Lung (tissue), 12 donors: Measurements from ENCODE around the gene LCA5L. TPM values are rescaled to one million over a fixed set of nuclear protein-coding genes. Genes with fewer than 3 reads are reported as not detected.

Experiments used
- ATAC-seq: fragments of 200-7000 bp; cut with Tn5 transposase; one replicate; pipeline ENCODE4 v1.9.1; 2020; ENCODE audit warnings: moderate number of reproducible peaks; ENCODE audit not compliant: insufficient read depth, low FRiP score
- DNase-seq, 3 donors: peaks; one replicate each; pipeline ENCODE4 v3.0.0-alpha.2; 2013 to 2017
- H3K27ac ChIP-seq, 2 donors: one replicate each; pipeline ENCODE4 v1.5.1; 2013; ENCODE audit warnings: mild to moderate bottlenecking in 2 of 2, moderate library complexity in 2 of 2, control low read depth in 1 of 2, inconsistent platforms in 1 of 2, low read depth in 1 of 2, low read length in 1 of 2
- H3K27me3 ChIP-seq, 3 donors: one replicate each; pipeline ENCODE4 v1.5.1; 2013; ENCODE audit warnings: low read length in 2 of 3; ENCODE audit not compliant: control insufficient read depth in 3 of 3, insufficient read depth in 3 of 3
- H3K36me3 ChIP-seq, 4 donors: one replicate each; pipeline ENCODE4 v1.5.1; 2013; ENCODE audit warnings: low read length in 4 of 4, mild to moderate bottlenecking in 1 of 4, moderate library complexity in 1 of 4; ENCODE audit not compliant: control insufficient read depth in 4 of 4, insufficient read depth in 4 of 4
- H3K4me1 ChIP-seq, 5 donors: one replicate each; pipeline ENCODE4 v1.5.1; 2013; ENCODE audit warnings: low read length in 5 of 5, mild to moderate bottlenecking in 2 of 5, moderate library complexity in 1 of 5; ENCODE audit not compliant: control insufficient read depth in 5 of 5, insufficient read depth in 5 of 5
- H3K4me3 ChIP-seq: one replicate; pipeline ENCODE4 v1.5.1; 2013; ENCODE audit warnings: mild to moderate bottlenecking, control low read depth, moderate library complexity
- H3K9ac ChIP-seq, 2 donors: one replicate each; pipeline ENCODE4 v1.5.1; 2013; ENCODE audit warnings: low read length in 2 of 2, control low read depth in 1 of 2; ENCODE audit not compliant: insufficient read depth in 1 of 2
- H3K9me3 ChIP-seq, 4 donors: one replicate each; pipeline ENCODE4 v1.5.1; 2013; ENCODE audit warnings: low read length in 3 of 4, mild to moderate bottlenecking in 1 of 4, moderate library complexity in 1 of 4; ENCODE audit not compliant: control insufficient read depth in 4 of 4, insufficient read depth in 3 of 4
- CTCF ChIP-seq: IDR thresholded peaks from 2 replicates; pipeline ENCODE4 v1.5.1; 2012; ENCODE audit warnings: mild to moderate bottlenecking; ENCODE audit errors: control extremely low read depth, extremely low read depth
- WGBS, 2 donors: extraction: QIAGEN DNeasy Blood & Tissue Kit; methylation state at CpG; one replicate each; pipeline ENCODE4 v1.1.7; 2013; 5-methylcytosine and 5-hydroxymethylcytosine counted together
- polyA plus RNA-seq, 2 donors: library from polyadenylated mRNA; stranded (reverse); fragments of 200-250 nt; gene quantifications; one replicate each; pipeline ENCODE4 v1.2.1, GENCODE V29; 2013
- total RNA-seq, 2 donors: library from RNA; depleted of rRNA in 1 of 2; stranded (reverse); fragments of >200 nt in 1 of 2; gene quantifications; one replicate each; pipeline ENCODE4 v1.2.1, GENCODE V29; 2014 to 2021
- donor health status: control.
- donor health status: control.
- donor health status: Bipolar disorder and iron deficiency.
- donor health status: healthy.
- donor health status: DM: yes; HTN: yes; CAD: no.

Gene LCA5L
- total and polyA plus RNA-seq, 4 donors = 2.4 to 6.5 (median 3.7) TPM

- Histone ChIP-seq H3K4me3 (peak overlapping the region; percentile 98), H3K9ac (peak overlapping the region; percentile 87 to 93), H3K9me3 (no peaks in the 10 kb centered on the region), H3K36me3 (no peaks in the 10 kb centered on the region), H3K27ac (peak overlapping the region; percentile 93 to 98), H3K4me1 (peaks cover 0 to 7% (median 3%) of the 10 kb centered on the region in 5 donors), H3K27me3 (no peaks in the 10 kb centered on the region)
- ATAC-seq (peak; percentile 98), DNase-seq (peak; percentile 95 to 97 (median 97))
- WGBS, 2 donors = 0 to 1% methylated on average over 65 of the region's 65 CpGs
- TF ChIP-seq CTCF = no peak
Measured at GRCh38 chr21:39379986-39380891, 65.3 kb downstream of the LCA5L start.

GRCh38 chr21:39377444-39378050, 68.0 kb downstream of the LCA5L start:
- Histone ChIP-seq H3K4me3 (no peak overlapping the region), H3K27me3 (peaks cover 0 to 2% (median 0%) of the 10 kb centered on the region in 3 donors), H3K9ac (no peak overlapping the region), H3K9me3 (no peaks in the 10 kb centered on the region), H3K36me3 (no peaks in the 10 kb centered on the region), H3K4me1 (peaks cover 0 to 7% (median 3%) of the 10 kb centered on the region in 5 donors), H3K27ac (no peak overlapping the region)
- no peak for ATAC-seq
- no peak for DNase-seq
- no peak for TF ChIP-seq CTCF
- WGBS, 2 donors = 60 to 72% methylated on average over 7 of the region's 7 CpGs

GRCh38 chr21:39375446-39375845, 70.1 kb downstream of the LCA5L start:
- no peak overlapping the region for H3K27ac ChIP-seq
- no peak overlapping the region for H3K4me3 ChIP-seq
- peaks cover 0 to 2% (median 0%) of the 10 kb centered on the region in 3 donors for H3K27me3 ChIP-seq
- DNase-seq (no peak), ATAC-seq (no peak)
- no peak for TF ChIP-seq CTCF
- no peaks in the 10 kb centered on the region for H3K9me3 ChIP-seq
- no peaks in the 10 kb centered on the region for H3K4me1 ChIP-seq
- WGBS, 2 donors = 69 to 85% methylated on average over 2 of the region's 2 CpGs
- no peak overlapping the region for H3K9ac ChIP-seq
- H3K36me3 ChIP-seq = no peaks in the 10 kb centered on the region
